Measurements from ENCODE around the gene LARGE1. TPM values are rescaled to one million over a fixed set of nuclear protein-coding genes. Genes with fewer than 3 reads are reported as not detected.

Gene LARGE1
- polyA plus RNA-seq, 3 donors: 0.05 to 0.13 TPM; not detected in 1

DNA sequence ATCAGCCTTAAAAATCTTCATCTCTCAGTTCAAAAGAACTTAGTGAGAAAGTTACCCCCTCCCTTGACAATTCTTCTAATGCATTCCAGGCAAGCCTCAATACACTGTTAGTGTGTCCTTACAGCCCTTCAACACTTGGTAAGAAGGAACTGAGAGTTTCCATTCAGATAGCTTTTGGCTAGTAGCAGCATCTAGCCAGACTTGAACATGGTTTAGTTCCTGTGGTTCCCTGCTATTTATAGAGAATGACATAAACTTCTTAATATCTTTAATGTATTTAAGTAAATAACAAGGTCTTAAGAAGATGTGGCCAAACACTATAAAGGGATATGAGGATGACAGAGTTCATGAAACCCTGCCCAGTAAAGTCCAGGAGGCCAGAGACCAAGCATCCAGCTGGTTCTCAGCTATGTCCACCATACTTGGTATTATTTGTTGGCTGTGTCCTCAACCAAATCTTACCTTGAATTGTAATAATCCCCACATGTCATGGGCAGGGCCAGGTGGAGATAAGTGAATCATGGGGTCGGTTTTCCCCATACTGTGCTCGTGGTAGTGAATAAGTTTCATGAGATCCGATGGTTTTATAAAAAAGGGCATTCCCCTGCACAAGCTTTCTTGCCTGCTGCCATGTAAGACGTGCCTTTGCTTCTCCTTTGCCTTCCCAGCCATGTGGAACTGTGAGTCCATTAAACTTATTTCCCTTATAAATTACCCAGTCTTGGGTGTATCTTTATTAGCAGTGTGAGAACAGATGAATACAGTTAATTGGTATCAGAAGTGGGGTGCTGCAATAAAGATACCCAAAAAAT is 132.4 kb downstream of the LARGE1 start:
- DNase-seq: no peak
- TF ChIP-seq, protein P1, sequence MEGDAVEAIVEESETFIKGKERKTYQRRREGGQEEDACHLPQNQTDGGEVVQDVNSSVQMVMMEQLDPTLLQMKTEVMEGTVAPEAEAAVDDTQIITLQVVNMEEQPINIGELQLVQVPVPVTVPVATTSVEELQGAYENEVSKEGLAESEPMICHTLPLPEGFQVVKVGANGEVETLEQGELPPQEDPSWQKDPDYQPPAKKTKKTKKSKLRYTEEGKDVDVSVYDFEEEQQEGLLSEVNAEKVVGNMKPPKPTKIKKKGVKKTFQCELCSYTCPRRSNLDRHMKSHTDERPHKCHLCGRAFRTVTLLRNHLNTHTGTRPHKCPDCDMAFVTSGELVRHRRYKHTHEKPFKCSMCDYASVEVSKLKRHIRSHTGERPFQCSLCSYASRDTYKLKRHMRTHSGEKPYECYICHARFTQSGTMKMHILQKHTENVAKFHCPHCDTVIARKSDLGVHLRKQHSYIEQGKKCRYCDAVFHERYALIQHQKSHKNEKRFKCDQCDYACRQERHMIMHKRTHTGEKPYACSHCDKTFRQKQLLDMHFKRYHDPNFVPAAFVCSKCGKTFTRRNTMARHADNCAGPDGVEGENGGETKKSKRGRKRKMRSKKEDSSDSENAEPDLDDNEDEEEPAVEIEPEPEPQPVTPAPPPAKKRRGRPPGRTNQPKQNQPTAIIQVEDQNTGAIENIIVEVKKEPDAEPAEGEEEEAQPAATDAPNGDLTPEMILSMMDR (IDR thresholded peaks at IDR 0.05): no peak
- no peaks in the 10 kb centered on the region for H3K27me3 ChIP-seq (ENCODE audit: control insufficient read depth in 2 of 2, insufficient read depth in 2 of 2, low read length in 2 of 2)
- Mint-ChIP-seq H3K4me3 (no peak overlapping the region), H3K9me3 (peaks cover 18 to 31% (median 29%) of the 10 kb centered on the region in 7 donors), H3K36me3 (no peaks in the 10 kb centered on the region), H3K27ac (no peak overlapping the region), H3K4me1 (no peaks in the 10 kb centered on the region), H3K27me3 (ENCODE audit: low read depth in 3 of 3) (peaks cover 0 to 2% (median 2%) of the 10 kb centered on the region in 3 donors)
- no peaks in the 10 kb centered on the region for H3K4me1 ChIP-seq (ENCODE audit: control insufficient read depth in 1 of 2, insufficient read depth in 2 of 2, low read length in 2 of 2)
- H3K36me3 ChIP-seq (replicated peaks in 1 of 2; ENCODE audit: control insufficient read depth in 1 of 2, insufficient read depth in 2 of 2, low read length in 2 of 2): no peaks in the 10 kb centered on the region
- H3K27ac ChIP-seq (ENCODE audit: low read depth in 1 of 2, low read length in 2 of 2): no peak overlapping the region
- intact Hi-C loops (cut with micrococcal nuclease): no loop called here
- no peak overlapping the region for H3K4me2 ChIP-seq (replicated peaks; ENCODE audit: extremely low read depth, low read length, poor library complexity, severe bottlenecking)
- WGBS (ENCODE audit: insufficient coverage): no CpG with 5 or more reads among the region's 4 CpGs
- H2AFZ ChIP-seq (ENCODE audit: insufficient read depth, low read depth, low read length, poor library complexity, severe bottlenecking): no peak overlapping the region
- H3K9ac ChIP-seq (ENCODE audit: insufficient read depth, low read length, poor library complexity, severe bottlenecking): no peak overlapping the region
- no peaks in the 10 kb centered on the region for H3K79me2 ChIP-seq (ENCODE audit: insufficient read depth, low read length)
- H3K4me3 ChIP-seq (replicated peaks in 1 of 3; ENCODE audit: low read depth in 2 of 3, low read length in 3 of 3): no peak overlapping the region
- no peaks in the 10 kb centered on the region for H4K20me1 ChIP-seq (ENCODE audit: insufficient read depth, low read length)
- H3K9me3 ChIP-seq (replicated peaks in 1 of 2; ENCODE audit: control insufficient read depth in 1 of 2, insufficient read depth in 1 of 2, low read length in 2 of 2): peaks cover 22 to 43% of the 10 kb centered on the region in 2 donors

DNA sequence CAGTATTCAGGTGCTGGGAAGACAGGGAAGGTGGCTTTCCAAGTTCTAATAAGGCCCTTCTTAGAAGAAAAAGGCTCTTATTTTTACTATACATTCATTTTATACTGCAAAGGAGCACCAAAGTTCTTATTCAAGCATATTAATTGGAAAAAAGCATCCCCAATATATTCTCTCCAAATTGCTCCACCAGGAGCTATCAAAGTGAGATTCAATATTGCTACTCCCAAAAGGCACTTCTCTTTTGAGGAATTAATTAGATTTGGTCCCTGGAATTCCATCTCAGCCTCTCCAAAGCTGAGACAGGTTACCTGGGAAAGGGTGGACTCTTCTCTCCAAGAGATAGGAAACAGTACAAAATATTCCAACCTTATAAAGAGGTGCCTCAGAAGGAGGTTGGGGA is 134.1 kb downstream of the LARGE1 start:
- no peak overlapping the region for H3K27ac ChIP-seq (ENCODE audit: low read depth in 1 of 2, low read length in 2 of 2)
- intact Hi-C loops (cut with micrococcal nuclease): no loop called here
- no peaks in the 10 kb centered on the region for H3K27me3 ChIP-seq (ENCODE audit: control insufficient read depth in 2 of 2, insufficient read depth in 2 of 2, low read length in 2 of 2)
- H3K4me2 ChIP-seq (replicated peaks; ENCODE audit: extremely low read depth, low read length, poor library complexity, severe bottlenecking): no peak overlapping the region
- no peaks in the 10 kb centered on the region for H3K4me1 ChIP-seq (ENCODE audit: control insufficient read depth in 1 of 2, insufficient read depth in 2 of 2, low read length in 2 of 2)
- no peaks in the 10 kb centered on the region for H3K36me3 ChIP-seq (replicated peaks in 1 of 2; ENCODE audit: control insufficient read depth in 1 of 2, insufficient read depth in 2 of 2, low read length in 2 of 2)
- Mint-ChIP-seq H3K4me3 (no peak overlapping the region), H3K27ac (no peak overlapping the region), H3K36me3 (no peaks in the 10 kb centered on the region), H3K9me3 (peaks cover 16 to 40% (median 31%) of the 10 kb centered on the region in 7 donors), H3K27me3 (ENCODE audit: low read depth in 3 of 3) (peaks cover 0 to 2% (median 2%) of the 10 kb centered on the region in 3 donors), H3K4me1 (no peaks in the 10 kb centered on the region)
- no peaks in the 10 kb centered on the region for H4K20me1 ChIP-seq (ENCODE audit: insufficient read depth, low read length)
- no peak overlapping the region for H3K9ac ChIP-seq (ENCODE audit: insufficient read depth, low read length, poor library complexity, severe bottlenecking)
- no peak for DNase-seq
- no peak overlapping the region for H2AFZ ChIP-seq (ENCODE audit: insufficient read depth, low read depth, low read length, poor library complexity, severe bottlenecking)
- H3K79me2 ChIP-seq (ENCODE audit: insufficient read depth, low read length): no peaks in the 10 kb centered on the region
- H3K4me3 ChIP-seq (replicated peaks in 1 of 3; ENCODE audit: low read depth in 2 of 3, low read length in 3 of 3): no peak overlapping the region
- TF ChIP-seq, protein P1 (IDR thresholded peaks at IDR 0.05): no peak
- H3K9me3 ChIP-seq (replicated peaks in 1 of 2; ENCODE audit: control insufficient read depth in 1 of 2, insufficient read depth in 1 of 2, low read length in 2 of 2): peaks cover 18 to 38% of the 10 kb centered on the region in 2 donors
